Right lobe of liver (tissue), 4 donors: Measurements from ENCODE around the gene CXCL1.

Source experiments
- CTCF ChIP-seq, 4 donors: fragments of 200-600 bp in 3 of 4; fragments of 450-650 bp in 1 of 4; IDR thresholded peaks; one replicate each; pipeline versions ENCODE4 v1.5.1 to v1.8.0; 2016 to 2022; ENCODE audit warnings: antibody characterized with exemption in 4 of 4, mild to moderate bottlenecking in 2 of 4
- POLR2A ChIP-seq: fragments of 450-650 bp; IDR thresholded peaks from one replicate; pipeline ENCODE4 v1.6.1; 2017; ENCODE audit warnings: antibody characterized with exemption, mild to moderate bottlenecking
- donor health status: DM: no; HTN: no; CAD: no.
- donor health status: DM: no; HTN: no; CAD: no.
- donor health status: DM: no; HTN: yes; CAD: no.

- no peak for TF ChIP-seq CTCF (IDR thresholded peaks at IDR 0.05)
- TF ChIP-seq POLR2A, result no peak
These were observed 23.8 kb downstream of the CXCL1 start for GRCh38 chr4:73892966-73893365.
